Fibroblast of lung (primary cell): Measurements from ENCODE around the gene S100G.

Experiments used
- CTCF ChIP-seq, 2 donors: IDR thresholded peaks in 1 of 2; conservative IDR thresholded peaks in 1 of 2; 1 replicate in 1 of 2; 2 replicates in 1 of 2; pipeline ENCODE4 v1.5.1; 2011 to 2012; ENCODE audit warnings: low read length in 2 of 2, control low read depth in 1 of 2, inconsistent platforms in 1 of 2, low read depth in 1 of 2, mild to moderate bottlenecking in 1 of 2
- EZH2 ChIP-seq: IDR thresholded peaks from 2 replicates; pipeline ENCODE4 v1.5.1; 2012; ENCODE audit warnings: low read length, control low read depth, mild to moderate bottlenecking; ENCODE audit errors: missing control alignments

GRCh38 chrX:16702700-16703599 lies 53.0 kb downstream of the S100G start:
- no peak for TF ChIP-seq CTCF (conservative IDR thresholded peaks at IDR 0.05 in 1 of 2, IDR thresholded peaks at IDR 0.05 in 1 of 2; ENCODE audit: low read depth in 1 of 2, low read length in 2 of 2)
- no peak for TF ChIP-seq EZH2
